HL-60 (cell line): Measurements from ENCODE around the gene RRM1.

Experiments
- DNase-seq, 2 experiments: peaks; one replicate each; pipeline ENCODE4 v3.0.0-alpha.2; 2010 to 2020; ENCODE audit warnings: low read depth in 1 of 2, low spot score in 1 of 2
- H3K27ac ChIP-seq: fragments of 250-450 bp; sonication (Bioruptor Pico); replicated peaks from 2 replicates; pipeline ENCODE4 v1.5.1; 2020; ENCODE audit warnings: mild to moderate bottlenecking, moderate library complexity
- H3K27me3 ChIP-seq: fragments of 250-450 bp; sonication (Bioruptor Pico); 2 replicates; pipeline ENCODE4 v1.5.1; 2021; ENCODE audit warnings: mild to moderate bottlenecking, moderate library complexity; ENCODE audit not compliant: insufficient read depth, poor library complexity, severe bottlenecking
- H3K4me3 ChIP-seq: replicated peaks from 2 replicates; pipeline ENCODE4 v1.5.1; 2011; ENCODE audit warnings: mild to moderate bottlenecking, control low read depth, low read length; ENCODE audit not compliant: insufficient read depth
- GABPA ChIP-seq: IDR thresholded peaks from 2 replicates; pipeline ENCODE4 v1.6.1; 2012; ENCODE audit warnings: low read depth
- POLR2AphosphoS5 ChIP-seq: IDR thresholded peaks from 2 replicates; pipeline ENCODE4 v1.6.1; 2012; ENCODE audit warnings: low read depth
- SPI1 ChIP-seq: IDR thresholded peaks from 2 replicates; pipeline ENCODE4 v1.6.1; 2012; ENCODE audit warnings: low read depth, mild to moderate bottlenecking, borderline replicate concordance
- TF ChIP-seq, protein P1 (sequence below): IDR thresholded peaks from 2 replicates; pipeline ENCODE4 v1.6.1; 2012; ENCODE audit warnings: low read depth; ENCODE audit not compliant: insufficient replicate concordance
- TF ChIP-seq, protein P2 (sequence below): IDR thresholded peaks from one replicate; pipeline ENCODE4 v1.5.1; 2011; ENCODE audit warnings: low read length, control low read depth, inconsistent platforms; ENCODE audit not compliant: insufficient read depth

Gene RRM1

DNA sequence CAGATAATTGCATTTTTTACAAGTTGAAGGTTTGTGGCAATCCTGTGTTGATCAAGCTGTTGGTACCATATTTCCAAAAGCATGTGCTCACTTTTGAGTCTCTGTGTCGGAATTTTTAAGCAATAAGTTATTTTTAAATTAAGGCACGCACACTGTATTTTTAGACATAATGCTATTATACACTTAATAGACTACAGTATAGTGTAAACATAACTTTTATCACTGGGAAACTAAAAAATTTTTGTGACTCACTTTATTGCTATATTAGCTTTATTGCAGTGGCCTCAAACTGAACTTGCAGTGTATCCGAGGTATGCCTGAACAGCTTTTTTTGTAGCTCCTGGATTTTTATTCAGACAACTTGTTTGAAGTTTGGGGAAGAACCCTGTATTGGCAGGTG is 31.3 kb upstream of the RRM1 start:
- H3K27me3 ChIP-seq, result no peaks in the 10 kb centered on the region
- no peak overlapping the region for H3K4me3 ChIP-seq
- TF ChIP-seq POLR2AphosphoS5, result no peak
- no peak for TF ChIP-seq SPI1
- TF ChIP-seq, protein P1, sequence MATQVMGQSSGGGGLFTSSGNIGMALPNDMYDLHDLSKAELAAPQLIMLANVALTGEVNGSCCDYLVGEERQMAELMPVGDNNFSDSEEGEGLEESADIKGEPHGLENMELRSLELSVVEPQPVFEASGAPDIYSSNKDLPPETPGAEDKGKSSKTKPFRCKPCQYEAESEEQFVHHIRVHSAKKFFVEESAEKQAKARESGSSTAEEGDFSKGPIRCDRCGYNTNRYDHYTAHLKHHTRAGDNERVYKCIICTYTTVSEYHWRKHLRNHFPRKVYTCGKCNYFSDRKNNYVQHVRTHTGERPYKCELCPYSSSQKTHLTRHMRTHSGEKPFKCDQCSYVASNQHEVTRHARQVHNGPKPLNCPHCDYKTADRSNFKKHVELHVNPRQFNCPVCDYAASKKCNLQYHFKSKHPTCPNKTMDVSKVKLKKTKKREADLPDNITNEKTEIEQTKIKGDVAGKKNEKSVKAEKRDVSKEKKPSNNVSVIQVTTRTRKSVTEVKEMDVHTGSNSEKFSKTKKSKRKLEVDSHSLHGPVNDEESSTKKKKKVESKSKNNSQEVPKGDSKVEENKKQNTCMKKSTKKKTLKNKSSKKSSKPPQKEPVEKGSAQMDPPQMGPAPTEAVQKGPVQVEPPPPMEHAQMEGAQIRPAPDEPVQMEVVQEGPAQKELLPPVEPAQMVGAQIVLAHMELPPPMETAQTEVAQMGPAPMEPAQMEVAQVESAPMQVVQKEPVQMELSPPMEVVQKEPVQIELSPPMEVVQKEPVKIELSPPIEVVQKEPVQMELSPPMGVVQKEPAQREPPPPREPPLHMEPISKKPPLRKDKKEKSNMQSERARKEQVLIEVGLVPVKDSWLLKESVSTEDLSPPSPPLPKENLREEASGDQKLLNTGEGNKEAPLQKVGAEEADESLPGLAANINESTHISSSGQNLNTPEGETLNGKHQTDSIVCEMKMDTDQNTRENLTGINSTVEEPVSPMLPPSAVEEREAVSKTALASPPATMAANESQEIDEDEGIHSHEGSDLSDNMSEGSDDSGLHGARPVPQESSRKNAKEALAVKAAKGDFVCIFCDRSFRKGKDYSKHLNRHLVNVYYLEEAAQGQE, result no peak
- no peak for TF ChIP-seq GABPA
- TF ChIP-seq, protein P2, sequence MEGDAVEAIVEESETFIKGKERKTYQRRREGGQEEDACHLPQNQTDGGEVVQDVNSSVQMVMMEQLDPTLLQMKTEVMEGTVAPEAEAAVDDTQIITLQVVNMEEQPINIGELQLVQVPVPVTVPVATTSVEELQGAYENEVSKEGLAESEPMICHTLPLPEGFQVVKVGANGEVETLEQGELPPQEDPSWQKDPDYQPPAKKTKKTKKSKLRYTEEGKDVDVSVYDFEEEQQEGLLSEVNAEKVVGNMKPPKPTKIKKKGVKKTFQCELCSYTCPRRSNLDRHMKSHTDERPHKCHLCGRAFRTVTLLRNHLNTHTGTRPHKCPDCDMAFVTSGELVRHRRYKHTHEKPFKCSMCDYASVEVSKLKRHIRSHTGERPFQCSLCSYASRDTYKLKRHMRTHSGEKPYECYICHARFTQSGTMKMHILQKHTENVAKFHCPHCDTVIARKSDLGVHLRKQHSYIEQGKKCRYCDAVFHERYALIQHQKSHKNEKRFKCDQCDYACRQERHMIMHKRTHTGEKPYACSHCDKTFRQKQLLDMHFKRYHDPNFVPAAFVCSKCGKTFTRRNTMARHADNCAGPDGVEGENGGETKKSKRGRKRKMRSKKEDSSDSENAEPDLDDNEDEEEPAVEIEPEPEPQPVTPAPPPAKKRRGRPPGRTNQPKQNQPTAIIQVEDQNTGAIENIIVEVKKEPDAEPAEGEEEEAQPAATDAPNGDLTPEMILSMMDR, result no peak
- DNase-seq, result no peak
- H3K27ac ChIP-seq, result no peak overlapping the region

DNA sequence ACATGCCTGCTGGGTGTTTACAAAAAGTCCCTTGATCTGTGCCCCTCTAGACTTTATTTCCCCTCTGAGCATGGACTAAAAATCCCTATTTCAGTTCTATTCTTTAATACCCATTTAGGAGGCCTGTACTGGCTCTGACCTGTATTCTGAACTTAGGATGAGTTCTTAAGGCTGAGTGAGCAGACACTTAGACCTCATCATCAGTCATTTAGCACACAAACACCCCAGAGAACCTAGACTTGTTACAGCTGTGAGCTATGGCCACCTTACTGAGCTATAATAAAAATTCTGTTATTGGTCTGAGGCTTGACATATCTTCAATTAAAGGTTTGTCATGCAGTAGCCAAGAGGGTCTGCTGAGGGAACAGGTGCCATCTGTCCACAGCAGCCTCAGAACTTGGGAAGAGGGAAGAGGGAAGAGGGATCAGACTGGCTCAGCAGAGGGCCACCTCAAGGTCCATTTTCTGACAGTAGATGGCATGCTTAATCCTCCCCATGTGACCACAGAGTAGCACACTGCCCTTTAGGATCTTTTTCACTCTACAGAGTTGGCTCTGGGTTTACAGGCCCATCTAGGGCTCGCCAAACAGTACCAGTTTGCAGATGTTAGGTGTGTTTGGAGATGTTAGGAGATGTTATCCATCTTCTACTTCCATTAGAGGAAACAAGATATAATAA is 30.2 kb upstream of the RRM1 start:
- Histone ChIP-seq H3K4me3 (no peak overlapping the region), H3K27ac (no peak overlapping the region), H3K27me3 (no peaks in the 10 kb centered on the region)
- DNase-seq, result no peak
- TF ChIP-seq POLR2AphosphoS5, result no peak
- TF ChIP-seq GABPA, result no peak
- TF ChIP-seq, protein P2, result no peak
- TF ChIP-seq, protein P1, result no peak
- no peak for TF ChIP-seq SPI1

- H3K27me3 ChIP-seq, result no peaks in the 10 kb centered on the region
- H3K27ac ChIP-seq, result no peak overlapping the region
- no peak overlapping the region for H3K4me3 ChIP-seq
- TF ChIP-seq, protein P2, result no peak
- no peak for TF ChIP-seq SPI1
- no peak for TF ChIP-seq GABPA
- no peak for TF ChIP-seq POLR2AphosphoS5
- TF ChIP-seq, protein P1, result no peak
- DNase-seq, result no peak
Measured at GRCh38 chr11:4065086-4065485, 29.5 kb upstream of the RRM1 start.
